Right renal cortex interstitium (tissue), 3 donors: ENCODE data around the gene CFHR2. TPM values are rescaled to one million over a fixed set of nuclear protein-coding genes. Genes with fewer than 3 reads are reported as not detected.
"Not testable (repeated sequence)": the region's sequence is repeated elsewhere in the genome, so short reads cannot be mapped to it uniquely, and the experiment has no call there.

Experiments
- DNase-seq, 3 donors: peaks; one replicate each; pipeline ENCODE4 v3.0.0-alpha.2; 2013; ENCODE audit warnings: low read depth in 3 of 3, low spot score in 2 of 3
- polyA plus RNA-seq, 3 donors: library from polyadenylated mRNA; unstranded; fragments of 120-200 nt; gene quantifications; one replicate each; pipeline ENCODE4 v1.2.1, GENCODE V29; 2013; ENCODE audit not compliant: insufficient read length in 3 of 3

CFHR2 gene
- not detected for polyA plus RNA-seq

DNA sequence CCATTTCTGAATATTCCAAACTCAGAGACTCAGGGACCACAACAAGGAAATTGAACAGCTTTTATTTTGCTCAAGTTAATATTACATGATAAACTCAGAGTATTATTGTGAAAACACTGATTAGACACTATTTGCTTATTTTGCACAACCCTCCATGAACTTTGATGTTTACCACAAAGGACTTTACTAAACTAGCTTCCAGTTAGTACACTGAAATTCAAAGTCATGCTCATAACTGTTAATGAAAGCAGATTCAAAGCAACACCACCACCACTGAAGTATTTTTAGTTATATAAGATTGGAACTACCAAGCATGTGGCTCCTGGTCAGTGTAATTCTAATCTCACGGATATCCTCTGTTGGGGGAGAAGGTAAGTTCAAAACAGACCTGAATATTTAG lies at the start of gene CFHR2:
CFHR2 (plus strand) TSS at position 171 of the 400 bp plus-strand sequence; CDS start at position 314, 143 bp downstream.
- not testable (repeated sequence) for DNase-seq

DNA sequence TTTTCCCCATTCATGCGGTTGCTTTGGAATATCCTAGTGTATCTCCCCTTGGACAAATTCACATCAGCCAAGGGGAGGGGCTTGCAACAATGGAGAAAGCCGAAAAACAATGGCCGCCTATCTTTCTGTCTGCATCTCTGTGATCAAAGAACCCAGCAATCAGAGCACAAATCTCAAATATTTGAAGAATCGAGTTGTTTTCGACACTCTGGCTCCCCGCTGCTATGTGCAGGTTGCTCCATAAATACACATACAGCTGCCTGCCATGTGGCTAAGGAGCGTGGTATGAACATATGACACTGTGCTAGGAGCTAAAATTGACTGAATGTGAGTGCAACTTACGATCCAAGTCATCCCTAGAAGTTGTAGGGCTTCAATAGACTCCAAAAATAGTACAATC lies 47.2 kb upstream of the CFHR2 start:
- no peak for DNase-seq

DNA sequence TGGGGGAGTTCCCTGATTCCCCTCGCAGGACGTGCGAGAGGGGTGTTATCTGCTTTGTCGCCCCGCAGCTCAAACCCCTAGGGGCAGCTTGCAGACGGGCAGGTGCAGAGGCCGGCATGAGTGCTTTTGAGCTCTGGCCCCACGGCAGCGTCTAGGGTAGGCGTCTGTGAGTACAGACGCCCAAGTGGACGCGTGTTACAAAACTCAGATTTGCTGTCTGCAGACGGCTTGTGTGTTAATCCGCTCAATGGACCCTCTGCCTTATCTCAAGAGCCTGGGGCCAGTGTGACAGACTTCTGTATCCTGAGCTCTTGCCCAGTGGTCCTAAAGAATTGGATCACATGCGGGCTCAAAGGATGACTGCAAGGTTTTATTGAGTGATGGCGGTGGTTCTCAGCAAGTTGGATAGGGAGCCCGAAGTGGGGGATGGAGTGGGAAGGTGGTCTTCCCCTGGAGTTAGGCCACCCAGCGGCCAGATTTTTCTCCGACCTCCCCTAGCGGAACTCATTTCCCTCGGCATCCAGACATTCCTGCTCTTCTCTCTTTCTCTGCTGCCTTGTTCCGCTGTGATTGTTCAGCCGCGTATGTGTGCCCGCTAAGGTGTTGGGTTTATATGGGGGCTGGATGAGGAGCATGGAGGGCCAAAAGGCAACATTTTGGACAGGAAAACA lies 46.2 kb upstream of the CFHR2 start:
- no peak for DNase-seq

DNA sequence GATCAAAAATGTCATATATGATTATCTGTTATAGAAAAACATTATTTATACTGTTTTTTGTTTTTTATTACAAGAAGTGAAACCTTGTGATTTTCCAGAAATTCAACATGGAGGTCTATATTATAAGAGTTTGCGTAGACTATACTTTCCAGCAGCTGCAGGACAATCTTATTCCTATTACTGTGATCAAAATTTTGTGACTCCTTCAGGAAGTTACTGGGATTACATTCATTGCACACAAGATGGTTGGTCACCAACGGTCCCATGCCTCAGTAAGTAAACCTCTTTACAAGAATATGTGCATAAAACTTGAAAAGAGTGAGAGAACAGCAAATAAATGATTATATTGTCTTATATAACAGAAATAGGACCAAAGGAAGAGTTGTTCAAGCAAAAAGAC lies 41.2 kb upstream of the CFHR2 start:
- DNase-seq: no peak

DNA sequence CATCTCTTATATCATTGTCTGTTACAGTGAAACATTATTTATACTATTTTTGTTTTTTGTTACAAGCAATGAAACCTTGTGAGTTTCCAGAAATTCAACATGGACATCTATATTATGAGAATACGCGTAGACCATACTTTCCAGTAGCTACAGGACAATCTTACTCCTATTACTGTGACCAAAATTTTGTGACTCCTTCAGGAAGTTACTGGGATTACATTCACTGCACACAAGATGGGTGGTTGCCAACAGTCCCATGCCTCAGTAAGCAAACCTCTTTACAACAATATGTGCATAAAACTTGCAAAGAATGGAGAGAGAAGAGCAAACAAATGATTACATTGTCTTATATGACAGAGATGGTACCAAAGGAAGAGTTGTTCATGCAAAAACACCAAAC lies 33.3 kb upstream of the CFHR2 start:
- no peak for DNase-seq

DNA sequence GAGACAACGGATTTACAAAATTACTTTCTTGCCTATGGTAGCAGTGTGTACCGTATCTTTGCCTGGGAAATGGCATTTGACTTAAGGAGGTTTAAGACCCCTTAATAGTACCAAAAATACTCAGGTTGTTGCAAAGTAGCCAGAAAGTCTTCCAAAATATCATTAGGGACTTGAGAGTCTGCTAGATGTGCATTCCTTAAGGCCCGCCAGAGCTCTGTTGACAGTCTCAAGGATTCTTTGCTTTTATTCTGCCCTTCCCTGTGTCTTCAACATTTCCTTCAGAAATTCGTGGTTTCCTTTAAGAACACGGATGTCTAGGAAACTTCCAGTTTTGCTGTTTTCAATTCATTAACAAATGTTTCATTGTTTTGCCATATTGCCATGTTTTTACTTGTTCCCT lies 31.3 kb upstream of the CFHR2 start:
- DNase-seq: not testable (repeated sequence)

DNA sequence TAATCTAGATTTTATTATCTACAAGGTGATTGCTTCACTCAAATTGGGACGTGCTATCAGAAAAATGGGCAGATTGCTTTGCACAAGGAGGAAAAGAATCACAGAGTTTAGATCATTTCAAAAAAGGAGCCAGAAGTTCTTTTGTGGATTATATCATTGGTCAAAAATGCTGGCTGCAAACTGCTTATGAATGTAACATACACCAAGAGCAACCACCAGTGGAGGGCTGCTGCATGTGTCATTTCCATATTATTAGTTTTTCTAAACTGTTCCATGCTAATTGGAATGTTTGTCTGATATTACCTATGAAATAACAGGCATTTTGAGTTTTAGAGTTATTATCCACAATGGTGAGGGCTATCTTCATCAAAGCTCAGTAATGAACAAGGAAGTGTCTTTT lies 16.7 kb upstream of the CFHR2 start:
- not testable (repeated sequence) for DNase-seq

DNA sequence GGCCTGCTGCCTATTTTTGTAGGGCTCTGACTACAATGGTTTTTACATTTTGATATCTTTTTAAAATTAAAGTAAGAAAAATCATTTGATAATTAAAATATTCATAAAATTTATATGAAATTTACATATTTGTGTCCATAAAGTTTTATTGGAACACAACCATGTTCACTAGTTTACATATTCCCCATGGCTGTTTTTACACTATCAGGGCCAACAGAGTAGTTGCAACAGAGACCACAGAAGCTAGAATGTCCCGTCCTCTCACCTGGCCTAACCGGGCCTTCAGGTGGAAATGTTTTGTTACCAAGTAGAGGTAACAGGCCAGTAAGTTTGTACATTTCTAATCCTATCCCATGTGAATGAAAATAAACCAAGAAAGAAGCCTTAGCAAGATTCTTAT lies 10.7 kb upstream of the CFHR2 start:
- DNase-seq: not testable (repeated sequence)

DNA sequence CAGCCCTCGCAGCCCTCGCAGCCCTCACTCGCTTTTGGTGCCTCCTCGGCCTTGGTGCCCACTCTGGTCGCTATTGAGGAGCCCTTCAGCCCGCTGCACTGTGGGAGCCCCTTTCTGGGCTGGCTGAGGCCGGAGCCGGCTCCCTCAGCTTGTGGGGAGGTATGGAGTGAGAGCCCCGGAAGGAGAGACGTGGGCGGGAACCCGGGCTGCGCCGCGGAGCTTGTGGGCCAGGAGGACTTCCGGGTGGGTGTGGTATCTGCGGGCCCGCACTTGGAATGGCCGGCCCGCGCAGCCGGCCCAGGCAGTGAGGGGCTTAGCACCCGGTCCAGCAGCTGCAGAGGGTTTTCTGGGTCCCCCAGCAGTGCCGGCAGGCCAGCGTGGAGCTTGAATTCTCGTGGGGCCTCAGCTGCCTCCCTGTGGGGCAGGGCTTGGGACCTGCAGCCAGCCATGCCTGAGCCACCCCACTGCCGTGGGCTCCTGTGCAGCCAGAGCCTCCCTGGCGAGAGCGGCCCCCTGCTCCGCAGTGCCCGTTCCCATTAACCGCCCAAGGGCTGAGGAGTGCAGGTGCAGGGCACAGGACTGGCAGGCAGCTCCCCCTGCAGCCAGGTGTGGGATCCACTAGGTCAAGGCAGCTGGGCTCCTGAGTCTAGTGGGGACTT lies 9.9 kb upstream of the CFHR2 start:
- no peak for DNase-seq

DNA sequence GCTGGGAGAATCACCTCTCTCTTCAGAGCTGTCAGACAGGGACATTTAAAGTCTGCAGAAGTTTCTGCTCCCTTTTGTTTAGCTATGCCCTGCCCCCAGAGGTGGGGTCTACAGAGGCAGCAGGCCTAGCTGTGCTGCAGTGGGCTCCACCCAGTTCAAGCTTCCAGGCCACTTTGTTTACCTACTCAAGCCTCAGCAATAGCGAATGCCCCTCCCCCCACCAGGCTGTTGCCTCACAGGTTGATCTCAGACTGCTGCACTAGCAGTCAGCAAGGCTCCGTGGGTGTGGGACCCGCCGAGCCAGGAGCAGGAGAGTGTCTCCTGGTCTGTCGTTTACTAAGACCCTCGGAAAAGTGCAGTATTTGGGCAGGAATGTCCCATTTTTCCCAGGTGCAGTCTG lies 2.1 kb upstream of the CFHR2 start:
- not testable (repeated sequence) for DNase-seq

DNA sequence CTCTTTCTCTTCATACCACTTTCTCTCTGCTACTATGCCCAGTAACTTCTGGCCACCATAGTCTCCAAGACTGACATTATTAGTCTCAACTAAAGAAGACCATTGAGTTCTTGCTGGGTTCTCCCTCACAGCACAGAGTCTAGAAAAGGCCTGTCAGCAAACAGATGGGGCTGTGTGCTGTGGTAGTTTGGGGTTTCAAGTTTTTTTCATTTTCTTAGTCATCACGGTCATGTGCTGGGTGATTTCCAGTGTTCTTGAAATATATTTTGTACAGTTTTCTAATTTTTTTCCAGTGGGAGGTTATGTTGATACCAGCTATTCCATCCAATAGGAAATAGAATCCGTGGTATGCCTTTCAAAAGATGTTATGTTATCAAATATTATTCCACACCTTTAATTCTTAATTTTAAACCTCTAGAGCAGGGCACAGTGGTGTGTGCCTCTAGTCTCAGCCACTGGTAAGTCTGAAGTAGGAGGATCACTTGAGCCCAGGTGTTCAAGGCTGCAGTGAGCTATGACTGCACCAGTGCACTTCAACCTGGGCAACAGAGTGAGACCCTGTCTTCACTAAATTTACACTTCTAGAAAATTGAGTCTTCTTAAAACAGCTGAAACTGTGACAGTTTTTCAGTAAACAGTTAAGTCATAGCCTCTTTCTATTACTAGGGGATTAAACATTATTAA lies 8.3 kb downstream of the CFHR2 start:
- DNase-seq: no peak

DNA sequence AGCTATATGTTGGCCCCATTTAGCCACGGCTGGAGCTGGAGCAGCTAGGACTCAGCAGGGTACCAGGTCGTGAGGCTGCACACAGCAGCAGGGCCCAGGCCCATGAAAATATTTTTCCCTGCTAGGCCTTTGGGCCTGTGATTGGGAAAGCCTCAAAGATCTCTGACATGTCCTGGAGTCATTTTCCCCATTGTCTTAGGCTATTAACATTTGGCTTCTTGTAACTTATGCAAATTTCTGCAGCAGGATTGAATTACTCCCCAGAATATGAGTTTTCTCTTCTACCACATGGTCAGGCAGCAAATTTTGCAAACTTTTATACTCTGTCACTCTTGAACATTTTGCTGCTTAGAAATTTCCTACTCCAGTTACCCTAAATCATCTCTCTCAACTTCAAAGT lies 11.2 kb downstream of the CFHR2 start:
- no peak for DNase-seq

DNA sequence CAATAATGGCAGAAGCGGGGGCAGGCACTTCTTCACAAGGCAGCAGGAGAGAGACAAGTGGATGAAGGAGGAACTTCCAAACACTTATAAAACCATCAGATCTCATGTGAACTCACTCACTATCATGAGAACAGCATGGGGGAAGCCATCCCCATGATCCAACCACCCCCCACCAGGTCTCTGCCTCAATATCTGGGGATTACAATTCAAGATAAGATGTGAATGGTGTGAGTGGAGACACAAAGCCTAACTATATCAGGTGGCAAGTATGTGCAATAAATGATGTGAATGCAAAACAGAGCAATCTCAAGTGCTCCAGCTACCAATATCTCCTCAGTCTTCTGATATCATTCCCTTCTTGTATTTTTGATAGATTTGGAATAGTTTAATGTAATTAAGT lies 12.4 kb downstream of the CFHR2 start:
- no peak for DNase-seq

DNA sequence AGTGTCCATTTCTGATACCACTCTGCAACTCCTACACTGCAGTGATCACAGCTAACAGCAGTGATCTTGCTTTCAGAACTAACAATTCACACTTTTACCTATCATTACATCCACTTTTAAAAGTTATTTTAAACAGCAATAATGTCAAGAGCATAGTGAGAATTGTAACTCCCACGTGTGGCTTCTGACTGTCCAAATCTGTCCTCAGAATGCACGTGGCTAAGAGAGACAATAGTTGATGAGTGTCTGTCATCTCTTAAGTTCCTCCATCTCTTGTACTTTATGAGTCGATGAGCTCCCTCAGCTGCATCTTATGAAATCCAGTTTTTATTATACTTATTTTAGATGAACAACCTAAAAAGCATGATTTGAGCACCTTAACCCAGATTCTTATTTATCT lies 17.3 kb downstream of the CFHR2 start:
- no peak for DNase-seq

DNA sequence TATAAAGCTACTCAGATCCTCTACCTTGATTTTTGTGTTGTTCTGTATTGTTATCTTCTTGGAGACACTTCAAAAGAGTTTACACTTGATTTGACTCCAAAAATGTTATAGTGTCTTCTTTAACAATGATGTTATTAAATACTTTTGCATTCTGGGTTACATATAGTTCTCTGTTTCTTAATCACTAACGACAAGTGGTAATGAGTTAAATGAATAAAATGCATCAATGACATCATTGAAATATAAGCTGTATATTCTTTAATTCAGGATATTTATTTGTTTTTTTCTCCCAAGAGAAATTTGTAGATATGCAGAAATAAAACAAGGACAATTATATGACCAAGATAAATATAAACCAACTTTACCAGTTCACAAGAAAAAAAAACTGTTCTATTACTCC lies 26.6 kb downstream of the CFHR2 start:
- no peak for DNase-seq

DNA sequence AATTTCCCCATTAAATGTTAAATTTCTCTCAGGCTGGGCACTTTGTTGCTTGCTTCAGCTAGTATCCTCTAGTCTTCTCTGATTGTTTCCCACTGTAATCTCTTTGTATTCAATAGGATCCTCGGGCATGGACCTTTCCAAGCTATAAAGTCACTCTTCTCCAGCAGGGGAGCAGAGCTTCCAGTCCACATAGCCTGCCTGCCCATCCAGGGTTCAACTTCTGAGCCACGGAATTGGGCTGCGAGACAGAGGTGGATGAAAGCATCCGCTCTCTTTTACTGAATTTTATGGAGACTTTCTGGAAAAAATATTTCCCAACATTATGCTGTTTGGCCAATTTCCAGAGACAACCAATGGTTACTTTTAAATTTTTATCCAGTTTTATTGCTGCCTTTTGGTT lies 32.7 kb downstream of the CFHR2 start:
- no peak for DNase-seq

DNA sequence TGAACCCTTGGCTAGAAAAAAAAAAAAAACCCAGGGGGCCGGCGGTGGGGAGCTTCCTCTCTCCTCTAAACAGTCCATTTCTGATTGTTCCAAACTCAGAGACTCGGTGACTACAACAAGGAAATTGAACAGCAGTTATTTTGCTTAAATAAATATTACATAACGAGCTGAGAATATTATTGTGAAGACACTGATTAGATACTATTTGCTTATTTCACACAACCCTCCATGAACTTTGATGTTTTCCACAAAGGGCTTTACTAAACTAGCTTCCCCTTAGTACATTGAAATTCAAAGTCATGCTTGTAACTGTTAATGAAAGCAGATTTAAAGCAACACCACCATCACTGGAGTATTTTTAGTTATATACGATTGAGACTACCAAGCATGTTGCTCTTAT lies 33.7 kb downstream of the CFHR2 start, which contains the start of gene CFHR5:
CFHR5 (plus strand) TSS at position 279 of the 400 bp plus-strand sequence; CDS start at position 388, 109 bp downstream.
- DNase-seq: no peak

DNA sequence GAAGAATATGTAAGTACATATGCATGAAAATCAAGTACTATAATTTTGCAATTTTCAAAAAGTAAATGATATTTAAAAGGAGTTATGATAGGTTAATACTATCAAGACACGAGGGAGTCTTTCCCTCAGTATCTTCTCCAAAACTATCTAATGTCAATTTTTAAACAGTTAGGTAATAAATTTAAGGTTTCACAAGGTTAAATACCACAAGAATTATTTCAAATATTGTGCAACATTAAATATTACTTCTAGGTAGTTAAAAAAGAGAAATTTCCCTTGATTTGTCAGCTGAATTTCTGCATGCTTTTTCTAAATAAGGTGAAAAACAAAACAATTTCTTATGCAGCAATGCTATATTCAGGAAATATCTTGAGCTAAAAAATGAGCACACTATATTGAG lies 37.3 kb downstream of the CFHR2 start:
- DNase-seq: no peak

DNA sequence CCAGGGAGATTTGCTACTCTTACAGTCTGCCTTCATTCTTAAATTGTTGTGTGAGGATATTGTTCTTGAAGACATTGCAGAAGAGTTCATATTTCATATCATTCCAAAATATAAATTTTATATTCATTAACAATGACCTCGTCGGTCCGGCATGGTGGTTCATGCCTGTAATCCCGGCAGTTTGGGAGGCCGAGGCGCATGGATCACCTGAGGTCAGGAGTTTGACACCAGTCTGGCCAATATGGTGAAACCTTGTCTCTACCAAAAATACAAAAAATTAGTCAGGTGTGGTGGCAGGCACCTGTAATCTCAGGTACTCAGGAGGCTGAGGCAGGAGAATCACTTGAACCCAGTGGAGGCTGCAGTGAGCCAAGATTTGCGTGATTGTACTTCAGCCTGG lies 38.7 kb downstream of the CFHR2 start:
- not testable (repeated sequence) for DNase-seq

DNA sequence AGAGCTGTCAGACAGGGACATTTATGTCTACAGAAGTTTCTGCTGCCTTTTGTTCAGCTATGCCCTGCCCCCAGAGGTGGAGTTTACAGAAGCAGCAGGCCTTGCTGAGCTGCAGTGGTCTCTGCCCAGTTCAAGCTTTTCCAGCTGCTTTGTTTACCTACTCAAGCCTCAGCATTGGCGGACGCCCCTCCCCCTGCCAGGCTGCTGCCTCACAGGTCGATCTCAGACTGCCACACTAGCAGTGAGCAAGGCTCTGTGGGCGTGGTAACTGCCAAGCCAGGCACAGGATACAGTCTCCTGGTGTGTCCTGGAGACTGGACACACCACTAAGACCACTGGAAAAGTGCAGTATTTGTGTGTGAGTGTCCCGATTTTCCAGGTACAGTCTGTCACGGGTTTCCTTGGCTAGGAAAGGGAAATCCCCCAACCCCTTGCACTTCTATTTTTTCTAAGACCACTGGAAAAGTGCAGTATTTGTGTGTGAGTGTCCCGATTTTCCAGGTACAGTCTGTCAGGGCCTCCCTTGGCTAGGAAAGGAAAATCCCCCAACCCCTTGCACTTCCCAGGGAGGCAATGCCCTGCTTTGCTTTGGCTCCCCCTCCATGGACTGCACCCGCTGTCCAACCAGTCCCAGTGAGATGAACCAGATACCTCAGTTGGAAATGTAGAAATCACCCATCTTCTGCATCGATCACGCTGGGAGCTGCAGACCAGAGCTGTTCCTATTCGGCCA lies 48.5 kb downstream of the CFHR2 start:
- DNase-seq: peak in 1 of 3 donors; percentile 3

DNA sequence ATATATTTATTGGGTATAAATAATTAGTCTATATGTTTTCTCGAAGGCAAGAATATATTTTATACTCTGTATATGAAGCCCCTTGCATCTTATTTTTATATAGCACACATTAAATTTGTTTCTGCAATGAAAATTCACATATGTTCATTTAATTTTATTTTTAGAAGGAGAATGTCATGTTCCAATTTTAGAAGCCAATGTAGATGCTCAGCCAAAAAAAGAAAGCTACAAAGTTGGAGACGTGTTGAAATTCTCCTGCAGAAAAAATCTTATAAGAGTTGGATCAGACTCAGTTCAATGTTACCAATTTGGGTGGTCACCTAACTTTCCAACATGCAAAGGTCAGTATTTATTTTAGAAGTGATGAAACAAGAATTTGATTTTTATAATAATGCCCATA lies 50.4 kb downstream of the CFHR2 start:
- DNase-seq: no peak
